Activated CD4-positive, alpha-beta memory T cell treated with anti-CD3 and anti-CD28 coated beads, Interleukin-2, amount 10 ng/mL, durations not matched to agents 7 days and 5 days (primary cell): Measurements from ENCODE around the gene CNTRL. TPM values are rescaled to one million over a fixed set of nuclear protein-coding genes. Genes with fewer than 3 reads are reported as not detected.

Experiments
- CTCF ChIA-PET: fragments of 350-600 bp; sonication (Branson Sonifier 250); formaldehyde crosslinking; loops from one replicate; lab custom pipeline; 2021; ENCODE audit warnings: antibody characterized with exemption, inconsistent platforms; lab: Charles Lee
- POLR2A ChIA-PET: fragments of 350-600 bp; sonication (Branson Sonifier 250); formaldehyde crosslinking; loops from one replicate; lab custom pipeline; 2021; ENCODE audit warnings: antibody characterized with exemption; lab: Charles Lee
- DNase-seq: peaks from one replicate; pipeline ENCODE4 v3.0.0-alpha.2; 2020
- H3K27ac Mint-ChIP-seq: one replicate; pipeline ENCODE4 v1.8.0; 2021; ENCODE audit warnings: mild to moderate bottlenecking, mixed read lengths
- H3K27me3 Mint-ChIP-seq: one replicate; pipeline ENCODE4 v1.8.0; 2021; ENCODE audit warnings: mixed read lengths
- H3K36me3 Mint-ChIP-seq: one replicate; pipeline ENCODE4 v1.8.0; 2021; ENCODE audit warnings: low read depth, mixed read lengths
- H3K4me1 Mint-ChIP-seq: one replicate; pipeline ENCODE4 v1.8.0; 2021; ENCODE audit warnings: mixed read lengths
- H3K4me3 Mint-ChIP-seq: one replicate; pipeline ENCODE4 v1.8.0; 2021; ENCODE audit warnings: mild to moderate bottlenecking, mixed read lengths
- H3K9me3 Mint-ChIP-seq: one replicate; pipeline ENCODE4 v1.8.0; 2021; ENCODE audit warnings: mixed read lengths
- total RNA-seq, 2 experiments: library from RNA; stranded (reverse); gene quantifications; one replicate each; pipeline ENCODE4 v1.2.3, GENCODE V29; 2021

The CNTRL gene
- total RNA-seq, 2 experiments from 2014 or later: 84.1 to 86.9 TPM

DNA sequence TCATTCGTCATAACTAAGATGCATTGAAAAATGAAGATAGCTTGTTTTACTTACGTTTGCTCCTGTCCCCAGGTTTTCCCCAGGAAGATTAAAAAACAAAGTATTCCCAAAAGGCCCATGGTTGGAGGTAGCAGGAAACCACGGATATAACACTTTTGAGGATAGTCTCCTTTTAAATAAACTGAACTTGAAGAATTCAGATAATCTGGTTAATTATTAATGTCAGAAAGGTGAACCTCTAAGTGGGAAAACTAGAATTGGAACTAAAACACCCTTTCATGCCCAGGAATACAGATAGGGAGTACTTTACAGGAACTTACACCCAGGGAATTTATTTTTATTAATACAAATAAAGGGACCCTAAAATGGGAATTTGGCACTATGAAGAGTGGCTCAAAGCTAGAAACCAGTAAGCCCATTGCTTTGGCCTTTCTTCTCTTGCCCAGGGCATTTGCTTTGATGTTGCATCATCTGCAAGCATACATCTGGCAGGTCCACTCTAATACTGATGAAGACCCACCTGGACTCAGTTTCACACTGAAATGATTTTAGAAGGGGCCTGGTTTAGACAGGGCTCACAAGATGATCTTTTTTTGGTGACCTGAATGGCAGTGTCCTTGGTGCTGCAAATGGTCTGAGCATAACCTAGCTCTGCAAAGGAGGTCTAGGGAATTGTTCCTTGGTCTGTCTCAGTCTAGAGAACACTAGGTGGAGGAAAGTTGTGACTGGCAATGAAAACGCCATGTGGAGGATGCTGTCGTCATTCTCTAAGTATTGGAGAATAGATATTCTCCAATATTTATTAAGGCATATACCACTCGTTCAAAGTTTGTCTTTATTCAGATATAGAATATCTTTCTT lies 24.4 kb upstream of the CNTRL start, which contains the start of gene C5:
C5 (minus strand) TSS at position 148 of the 861 bp plus-strand sequence; CDS start at position 119, 29 bp downstream.
- H3K27me3 Mint-ChIP-seq: no peaks in the 10 kb centered on the region
- no peaks in the 10 kb centered on the region for H3K36me3 Mint-ChIP-seq
- no peak within 1 kb of the TSS for H3K27ac Mint-ChIP-seq
- no peaks in the 10 kb centered on the region for H3K9me3 Mint-ChIP-seq
- ChIA-PET CTCF (interaction anchor here (0.8 to 5.5 kb wide), 4 partner anchors 10 to 21 kb away, joined by 3 to 32 read pairs (median 4); no protein-coding TSS in a partner anchor), POLR2A (no interaction called here)
- H3K4me3 Mint-ChIP-seq: no peak within 1 kb of the TSS
- no peaks in the 10 kb centered on the region for H3K4me1 Mint-ChIP-seq
- no peak for DNase-seq

GRCh38 chr9:121053544-121053943 lies 21.2 kb upstream of the CNTRL start:
- Mint-ChIP-seq H3K4me1 (no peaks in the 10 kb centered on the region), H3K36me3 (no peaks in the 10 kb centered on the region), H3K27ac (no peak overlapping the region), H3K27me3 (no peaks in the 10 kb centered on the region), H3K9me3 (no peaks in the 10 kb centered on the region), H3K4me3 (no peak overlapping the region)
- ChIA-PET CTCF (no interaction called here), POLR2A (no interaction called here)
- DNase-seq: no peak

- no peak for DNase-seq
- Mint-ChIP-seq H3K27ac (no peak overlapping the region), H3K4me1 (no peaks in the 10 kb centered on the region), H3K4me3 (no peak overlapping the region), H3K36me3 (no peaks in the 10 kb centered on the region), H3K27me3 (no peaks in the 10 kb centered on the region), H3K9me3 (no peaks in the 10 kb centered on the region)
- POLR2A ChIA-PET: no interaction called here
- CTCF ChIA-PET: interaction anchor here (0.5 to 2.9 kb wide), 12 partner anchors 9 to 437 kb away, joined by 3 to 12 read pairs (median 4); no protein-coding TSS in a partner anchor
These were observed 19.1 kb upstream of the CNTRL start for GRCh38 chr9:121055642-121056143.

- Mint-ChIP-seq H3K27ac (no peak overlapping the region), H3K36me3 (no peaks in the 10 kb centered on the region), H3K4me3 (no peak overlapping the region), H3K9me3 (no peaks in the 10 kb centered on the region), H3K4me1 (peaks cover 11% of the 10 kb centered on the region), H3K27me3 (no peaks in the 10 kb centered on the region)
- POLR2A ChIA-PET: no interaction called here
- no peak for DNase-seq
- CTCF ChIA-PET: interaction anchor here (1.0 to 3.3 kb wide), 2 partner anchors 29 to 77 kb away, joined by 3 to 39 read pairs; no protein-coding TSS in a partner anchor
These were observed 16.9 kb upstream of the CNTRL start for GRCh38 chr9:121057821-121058220.

GRCh38 chr9:121059513-121059912 lies 15.2 kb upstream of the CNTRL start:
- Mint-ChIP-seq H3K36me3 (no peaks in the 10 kb centered on the region), H3K27ac (no peak overlapping the region), H3K4me3 (no peak overlapping the region), H3K27me3 (no peaks in the 10 kb centered on the region), H3K4me1 (peaks cover 16% of the 10 kb centered on the region), H3K9me3 (no peaks in the 10 kb centered on the region)
- ChIA-PET POLR2A (interaction anchor here (0.7 to 1.1 kb wide), 3 partner anchors 78 to 266 kb away, joined by 3 to 5 read pairs (median 3); partner anchors contain the start of gene FBXW2), CTCF (interaction anchor here (0.6 to 3.9 kb wide), 42 partner anchors 9 to 445 kb away, joined by 3 to 41 read pairs (median 4); partner anchors contain the start of genes C5, CNTRL and FBXW2)
- DNase-seq: no peak

- no peak overlapping the region for H3K27ac Mint-ChIP-seq
- H3K9me3 Mint-ChIP-seq: no peaks in the 10 kb centered on the region
- ChIA-PET POLR2A (interaction anchor here (0.7 to 1.1 kb wide), 4 partner anchors 79 to 267 kb away, joined by 3 to 5 read pairs (median 3); partner anchors contain the start of gene FBXW2), CTCF (interaction anchor here (0.7 to 3.9 kb wide), 45 partner anchors 8 to 446 kb away, joined by 3 to 41 read pairs (median 4); partner anchors contain the start of genes C5, CNTRL and FBXW2)
- no peak overlapping the region for H3K4me3 Mint-ChIP-seq
- H3K4me1 Mint-ChIP-seq: peaks cover 16% of the 10 kb centered on the region
- no peaks in the 10 kb centered on the region for H3K27me3 Mint-ChIP-seq
- no peaks in the 10 kb centered on the region for H3K36me3 Mint-ChIP-seq
- DNase-seq: no peak
These were observed 14.6 kb upstream of the CNTRL start for GRCh38 chr9:121059998-121060636.

- POLR2A ChIA-PET: interaction anchor here (1.5 to 2.7 kb wide), 2 partner anchors 8 to 85 kb away, joined by 3 to 13 read pairs; partner anchors contain the start of gene CNTRL
- Mint-ChIP-seq H3K9me3 (peaks cover 8% of the 10 kb centered on the region), H3K4me1 (peaks cover 35% of the 10 kb centered on the region)
These were observed 7.9 kb upstream of the CNTRL start for GRCh38 chr9:121066850-121067249.

GRCh38 chr9:121067640-121068039 lies 7.1 kb upstream of the CNTRL start:
- Mint-ChIP-seq H3K4me1 (peaks cover 34% of the 10 kb centered on the region), H3K27me3 (no peaks in the 10 kb centered on the region), H3K27ac (no peak overlapping the region), H3K4me3 (no peak overlapping the region), H3K9me3 (peaks cover 8% of the 10 kb centered on the region), H3K36me3 (peaks cover 19% of the 10 kb centered on the region)
- DNase-seq: no peak
- CTCF ChIA-PET: interaction anchor here (0.7 to 1.4 kb wide), 3 partner anchors 8 to 172 kb away, joined by 3 to 5 read pairs (median 3); no protein-coding TSS in a partner anchor
- POLR2A ChIA-PET: no interaction called here

More at GRCh38 chr9:121066850-121067249, 7.9 kb upstream of the CNTRL start:
- DNase-seq: no peak
- peaks cover 19% of the 10 kb centered on the region for H3K36me3 Mint-ChIP-seq
- CTCF ChIA-PET: interaction anchor here (0.6 to 1.1 kb wide), 4 partner anchors 17 to 335 kb away, joined by 3 to 7 read pairs (median 4); partner anchors contain the start of gene C5
- no peak overlapping the region for H3K27ac Mint-ChIP-seq
- H3K27me3 Mint-ChIP-seq: no peaks in the 10 kb centered on the region
- H3K4me3 Mint-ChIP-seq: no peak overlapping the region

DNA sequence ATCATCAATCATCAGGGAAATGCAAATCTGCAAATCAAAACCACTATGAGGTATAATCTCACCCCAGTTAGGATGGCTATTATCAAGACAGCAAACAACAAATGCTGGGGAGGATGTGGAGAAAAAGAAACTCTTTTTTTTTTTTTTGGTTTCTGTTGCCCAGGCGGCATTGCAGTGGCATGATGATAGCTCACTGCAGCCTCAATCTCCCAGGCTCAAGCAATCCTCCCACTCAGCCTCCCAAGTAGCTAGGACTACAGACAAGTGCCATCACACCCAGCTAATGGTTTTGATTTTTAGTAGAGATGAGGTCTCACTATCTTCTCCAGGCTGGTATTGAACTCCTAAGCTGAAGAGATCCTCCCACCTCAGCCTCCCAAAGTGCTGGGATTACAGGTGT lies 5.4 kb upstream of the CNTRL start:
- H3K9me3 Mint-ChIP-seq: peaks cover 8% of the 10 kb centered on the region
- no peak for DNase-seq
- peaks cover 40% of the 10 kb centered on the region for H3K4me1 Mint-ChIP-seq
- no peak overlapping the region for H3K4me3 Mint-ChIP-seq
- no peaks in the 10 kb centered on the region for H3K27me3 Mint-ChIP-seq
- peaks cover 19% of the 10 kb centered on the region for H3K36me3 Mint-ChIP-seq
- H3K27ac Mint-ChIP-seq: no peak overlapping the region
- ChIA-PET POLR2A (no interaction called here), CTCF (interaction anchor here (2.0 to 3.2 kb wide), 2 partner anchors 9 to 133 kb away, joined by 5 to 22 read pairs; no protein-coding TSS in a partner anchor)

DNA sequence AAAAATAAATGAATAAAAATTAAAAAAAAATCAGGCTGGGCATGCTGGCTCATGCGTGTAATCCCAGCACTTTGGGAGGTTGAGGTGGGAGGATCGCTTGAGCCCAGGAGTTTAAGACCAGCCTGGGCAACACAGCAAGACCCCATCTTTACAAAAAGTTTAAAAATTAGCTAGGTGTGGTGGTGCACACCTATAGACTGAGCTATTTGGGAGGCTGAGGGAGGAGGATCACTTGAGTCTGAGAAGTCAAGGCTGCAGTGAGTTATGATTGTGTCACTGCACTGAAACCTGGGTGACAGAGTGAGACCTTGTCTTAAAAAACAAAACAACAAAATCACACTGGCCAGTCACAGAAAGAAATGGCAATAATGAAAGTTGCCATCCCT lies 3.4 kb upstream of the CNTRL start:
- peak overlapping the region; percentile 96 for H3K4me3 Mint-ChIP-seq
- peaks cover 51% of the 10 kb centered on the region for H3K4me1 Mint-ChIP-seq
- peaks cover 21% of the 10 kb centered on the region for H3K36me3 Mint-ChIP-seq
- POLR2A ChIA-PET: interaction anchor here (0.7 to 6.5 kb wide), 13 partner anchors 9 to 356 kb away, joined by 3 to 44 read pairs (median 4); partner anchors contain the start of genes FBXW2 and MEGF9
- peaks cover 8% of the 10 kb centered on the region for H3K9me3 Mint-ChIP-seq
- no peaks in the 10 kb centered on the region for H3K27me3 Mint-ChIP-seq
- no peak for DNase-seq
- CTCF ChIA-PET: interaction anchor here (0.9 to 3.2 kb wide), 15 partner anchors 11 to 337 kb away, joined by 3 to 22 read pairs (median 4); partner anchors contain the start of genes C5 and RAB14
- H3K27ac Mint-ChIP-seq: peak overlapping the region; percentile 93

DNA sequence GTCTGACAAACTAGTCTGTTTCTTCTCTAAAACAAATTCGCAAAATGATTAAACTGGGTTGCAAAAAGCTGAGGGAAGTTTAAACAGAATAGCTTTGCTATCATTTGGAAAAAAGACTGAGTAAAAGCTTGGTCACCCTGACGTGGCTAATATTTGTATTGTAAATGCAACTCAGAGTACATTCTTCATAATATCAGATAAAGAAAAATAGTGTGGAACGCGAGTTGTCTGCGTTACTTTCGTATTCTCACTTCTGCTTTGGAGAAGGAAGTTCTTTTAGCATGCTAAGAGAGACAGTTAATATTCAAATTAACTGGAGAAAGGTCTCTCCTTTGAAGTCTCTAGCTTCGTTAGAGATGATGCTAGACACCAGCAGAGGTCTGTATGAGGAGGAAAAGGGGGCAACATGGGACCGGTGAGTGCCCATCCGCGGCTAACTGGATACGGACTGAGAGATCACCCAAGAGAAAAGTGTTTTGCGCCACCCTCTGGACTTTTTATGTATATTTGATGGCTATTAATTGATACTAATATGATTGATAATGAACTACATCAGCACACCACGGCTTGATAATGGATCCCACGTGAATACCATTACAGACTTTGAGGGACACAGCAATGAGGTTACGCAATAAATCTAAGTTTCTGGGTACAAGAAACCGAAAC lies 2.9 kb upstream of the CNTRL start:
- CTCF ChIA-PET: interaction anchor here (0.9 to 3.2 kb wide), 15 partner anchors 11 to 338 kb away, joined by 3 to 22 read pairs (median 4); partner anchors contain the start of genes C5 and RAB14

More for the DNA sequence above, 2.9 kb upstream of the CNTRL start:
- POLR2A ChIA-PET: interaction anchor here (0.7 to 6.5 kb wide), 12 partner anchors 9 to 357 kb away, joined by 3 to 44 read pairs (median 4); partner anchors contain the start of genes FBXW2 and MEGF9
- Mint-ChIP-seq H3K36me3 (peaks cover 19% of the 10 kb centered on the region), H3K4me3 (peak overlapping the region; percentile 96), H3K27ac (peak overlapping the region; percentile 93), H3K4me1 (peaks cover 56% of the 10 kb centered on the region), H3K27me3 (no peaks in the 10 kb centered on the region), H3K9me3 (peaks cover 8% of the 10 kb centered on the region)
- DNase-seq: peak; percentile 45
